ENCODE measurements around the gene ADAM11.
A peak's percentile ranks its signal among the peaks of the same experiment; 100 is the strongest.

ADAM11 gene

GRCh38 chr17:44820631-44821212 is 61.9 kb downstream of the ADAM11 start (continued):
- TF ChIP-seq ZNF292 (tag by site-specific recombination; IDR thresholded peaks at IDR 0.05; ENCODE audit: borderline replicate concordance, low read depth): no peak
- TF ChIP-seq RBAK (tag by site-specific recombination; IDR thresholded peaks at IDR 0.05): no peak
- TF ChIP-seq ZNF707 (tag by site-specific recombination; IDR thresholded peaks at IDR 0.05): no peak
- no peak for TF ChIP-seq ZNF561 (tag by site-specific recombination; IDR thresholded peaks at IDR 0.05; ENCODE audit: borderline replicate concordance)
- no peak for TF ChIP-seq GLIS2 (tag by site-specific recombination; IDR thresholded peaks at IDR 0.05)
- no peak for TF ChIP-seq ZNF549 (tag by site-specific recombination; IDR thresholded peaks at IDR 0.05)
- TF ChIP-seq ZNF133 (tag by site-specific recombination; IDR thresholded peaks at IDR 0.05): no peak
- 0 out of 2 replicates have a peak, but pooled peaks have one; percentile 73 for TF ChIP-seq ZNF2 (tag by site-specific recombination; IDR thresholded peaks at IDR 0.05)
- no peak for TF ChIP-seq ZNF621 (tag by site-specific recombination; IDR thresholded peaks at IDR 0.05)
- TF ChIP-seq ZNF354C (tag by site-specific recombination; IDR thresholded peaks at IDR 0.05; ENCODE audit: borderline replicate concordance, low read depth): no peak
- TF ChIP-seq PRDM10 (tag by site-specific recombination; IDR thresholded peaks at IDR 0.05): peak; percentile 55; the same call in 1 of the 2 replicates
- TF ChIP-seq ZNF433 (tag by site-specific recombination; IDR thresholded peaks at IDR 0.05; ENCODE audit: low read depth): no peak
- TF ChIP-seq TRIM28 (IDR thresholded peaks at IDR 0.05; ENCODE audit: borderline replicate concordance, low read length): peak; percentile 75; the same call in 1 of the 2 replicates
- no peak for TF ChIP-seq PRDM2 (tag by site-specific recombination; IDR thresholded peaks at IDR 0.05; ENCODE audit: borderline replicate concordance)
- no peak for TF ChIP-seq ZNF157 (tag by site-specific recombination; IDR thresholded peaks at IDR 0.05)
- TF ChIP-seq, protein P1, sequence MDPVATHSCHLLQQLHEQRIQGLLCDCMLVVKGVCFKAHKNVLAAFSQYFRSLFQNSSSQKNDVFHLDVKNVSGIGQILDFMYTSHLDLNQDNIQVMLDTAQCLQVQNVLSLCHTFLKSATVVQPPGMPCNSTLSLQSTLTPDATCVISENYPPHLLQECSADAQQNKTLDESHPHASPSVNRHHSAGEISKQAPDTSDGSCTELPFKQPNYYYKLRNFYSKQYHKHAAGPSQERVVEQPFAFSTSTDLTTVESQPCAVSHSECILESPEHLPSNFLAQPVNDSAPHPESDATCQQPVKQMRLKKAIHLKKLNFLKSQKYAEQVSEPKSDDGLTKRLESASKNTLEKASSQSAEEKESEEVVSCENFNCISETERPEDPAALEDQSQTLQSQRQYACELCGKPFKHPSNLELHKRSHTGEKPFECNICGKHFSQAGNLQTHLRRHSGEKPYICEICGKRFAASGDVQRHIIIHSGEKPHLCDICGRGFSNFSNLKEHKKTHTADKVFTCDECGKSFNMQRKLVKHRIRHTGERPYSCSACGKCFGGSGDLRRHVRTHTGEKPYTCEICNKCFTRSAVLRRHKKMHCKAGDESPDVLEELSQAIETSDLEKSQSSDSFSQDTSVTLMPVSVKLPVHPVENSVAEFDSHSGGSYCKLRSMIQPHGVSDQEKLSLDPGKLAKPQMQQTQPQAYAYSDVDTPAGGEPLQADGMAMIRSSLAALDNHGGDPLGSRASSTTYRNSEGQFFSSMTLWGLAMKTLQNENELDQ (tag by site-specific recombination; IDR thresholded peaks at IDR 0.05; ENCODE audit: low read depth): no peak
- no peak for TF ChIP-seq ZNF140 (tag by site-specific recombination; IDR thresholded peaks at IDR 0.05)
- TF ChIP-seq, protein P2, sequence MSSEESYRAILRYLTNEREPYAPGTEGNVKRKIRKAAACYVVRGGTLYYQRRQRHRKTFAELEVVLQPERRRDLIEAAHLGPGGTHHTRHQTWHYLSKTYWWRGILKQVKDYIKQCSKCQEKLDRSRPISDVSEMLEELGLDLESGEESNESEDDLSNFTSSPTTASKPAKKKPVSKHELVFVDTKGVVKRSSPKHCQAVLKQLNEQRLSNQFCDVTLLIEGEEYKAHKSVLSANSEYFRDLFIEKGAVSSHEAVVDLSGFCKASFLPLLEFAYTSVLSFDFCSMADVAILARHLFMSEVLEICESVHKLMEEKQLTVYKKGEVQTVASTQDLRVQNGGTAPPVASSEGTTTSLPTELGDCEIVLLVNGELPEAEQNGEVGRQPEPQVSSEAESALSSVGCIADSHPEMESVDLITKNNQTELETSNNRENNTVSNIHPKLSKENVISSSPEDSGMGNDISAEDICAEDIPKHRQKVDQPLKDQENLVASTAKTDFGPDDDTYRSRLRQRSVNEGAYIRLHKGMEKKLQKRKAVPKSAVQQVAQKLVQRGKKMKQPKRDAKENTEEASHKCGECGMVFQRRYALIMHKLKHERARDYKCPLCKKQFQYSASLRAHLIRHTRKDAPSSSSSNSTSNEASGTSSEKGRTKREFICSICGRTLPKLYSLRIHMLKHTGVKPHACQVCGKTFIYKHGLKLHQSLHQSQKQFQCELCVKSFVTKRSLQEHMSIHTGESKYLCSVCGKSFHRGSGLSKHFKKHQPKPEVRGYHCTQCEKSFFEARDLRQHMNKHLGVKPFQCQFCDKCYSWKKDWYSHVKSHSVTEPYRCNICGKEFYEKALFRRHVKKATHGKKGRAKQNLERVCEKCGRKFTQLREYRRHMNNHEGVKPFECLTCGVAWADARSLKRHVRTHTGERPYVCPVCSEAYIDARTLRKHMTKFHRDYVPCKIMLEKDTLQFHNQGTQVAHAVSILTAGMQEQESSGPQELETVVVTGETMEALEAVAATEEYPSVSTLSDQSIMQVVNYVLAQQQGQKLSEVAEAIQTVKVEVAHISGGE (tag by site-specific recombination; conservative IDR thresholded peaks at IDR 0.05; ENCODE audit: low read depth): no peak
- peak; percentile 78 for TF ChIP-seq ZFP69B (tag by site-specific recombination; IDR thresholded peaks at IDR 0.05)
- peak; percentile 71; the same call in 1 of the 2 replicates for TF ChIP-seq ZNF10 (tag by site-specific recombination; IDR thresholded peaks at IDR 0.05)
- TF ChIP-seq ZNF211 (tag by site-specific recombination; IDR thresholded peaks at IDR 0.05; ENCODE audit: low read depth): no peak
- TF ChIP-seq SCRT1 (tag by site-specific recombination; IDR thresholded peaks at IDR 0.05; ENCODE audit: borderline replicate concordance): 0 out of 2 replicates have a peak, but pooled peaks have one; percentile 15
- peak; percentile 85 for TF ChIP-seq ZNF660 (tag by site-specific recombination; IDR thresholded peaks at IDR 0.05)
